GM10266 (cell line): ENCODE results near the gene NEK5.

Experiments used
- DNase-seq: peaks from one replicate; pipeline ENCODE4 v3.0.0; 2012; ENCODE audit errors: extremely low spot score
- CTCF ChIP-seq: IDR thresholded peaks from 2 replicates; pipeline ENCODE4 v1.5.1; 2012; ENCODE audit warnings: mild to moderate bottlenecking, low read depth; ENCODE audit not compliant: control insufficient read depth, insufficient read depth; ENCODE audit errors: missing control alignments

The NEK5 gene

GRCh38 chr13:52130641-52131040 lies 1.8 kb upstream of the NEK5 start:
- DNase-seq: no peak

GRCh38 chr13:52127783-52128702 lies 830 bp downstream of the NEK5 start:
- DNase-seq: peak; percentile 85
- peak; percentile 74 for TF ChIP-seq CTCF

More at GRCh38 chr13:52130641-52131040, 1.8 kb upstream of the NEK5 start:
- TF ChIP-seq CTCF: no peak

GRCh38 chr13:52127378-52127777 lies 1.5 kb downstream of the NEK5 start:
- no peak for TF ChIP-seq CTCF
- no peak for DNase-seq

- no peak for DNase-seq
- TF ChIP-seq CTCF: no peak
These were observed 3.3 kb downstream of the NEK5 start for GRCh38 chr13:52125547-52125946.

- no peak for TF ChIP-seq CTCF
- no peak for DNase-seq
These were observed 10.3 kb downstream of the NEK5 start for GRCh38 chr13:52118595-52118994.

- no peak for TF ChIP-seq CTCF
- no peak for DNase-seq
These were observed 10.8 kb downstream of the NEK5 start for GRCh38 chr13:52118095-52118494.

- TF ChIP-seq CTCF: no peak
- no peak for DNase-seq
These were observed 16.3 kb downstream of the NEK5 start for GRCh38 chr13:52112591-52112990.
